ENCODE results near the gene PPP1CB. TPM values are rescaled to one million over a fixed set of nuclear protein-coding genes. Genes with fewer than 3 reads are reported as not detected.
"Not testable (repeated sequence)": the region's sequence is repeated elsewhere in the genome, so short reads cannot be mapped to it uniquely, and the experiment has no call there.

PPP1CB gene
- total RNA-seq, 2 experiments from 2014 or later, result 229 to 232 TPM

GRCh38 chr2:28780496-28780895, 28.9 kb downstream of the PPP1CB start:
- no peaks in the 10 kb centered on the region for H3K9me3 Mint-ChIP-seq
- no peak overlapping the region for H3K27ac Mint-ChIP-seq
- H3K27me3 Mint-ChIP-seq, result no peaks in the 10 kb centered on the region
- H3K4me3 Mint-ChIP-seq, result no peak overlapping the region
- no peak for DNase-seq
- H3K4me1 Mint-ChIP-seq, result peaks cover 18% of the 10 kb centered on the region
- H3K36me3 Mint-ChIP-seq, result peaks cover 23% of the 10 kb centered on the region

- H3K36me3 Mint-ChIP-seq, result peaks cover 19% of the 10 kb centered on the region
- H3K27ac Mint-ChIP-seq, result no peak overlapping the region
Measured at GRCh38 chr2:28782423-28782822, 30.8 kb downstream of the PPP1CB start.

GRCh38 chr2:28784570-28784969, 32.9 kb downstream of the PPP1CB start:
- peaks cover 25% of the 10 kb centered on the region for H3K36me3 Mint-ChIP-seq
- not testable (repeated sequence) for H3K4me3 Mint-ChIP-seq, H3K9me3 Mint-ChIP-seq, H3K4me1 Mint-ChIP-seq, H3K27me3 Mint-ChIP-seq, H3K27ac Mint-ChIP-seq, DNase-seq

More at GRCh38 chr2:28782423-28782822, 30.8 kb downstream of the PPP1CB start:
- H3K4me1 Mint-ChIP-seq, result peaks cover 12% of the 10 kb centered on the region
- no peak for DNase-seq
- no peak overlapping the region for H3K4me3 Mint-ChIP-seq
- no peaks in the 10 kb centered on the region for H3K9me3 Mint-ChIP-seq
- no peaks in the 10 kb centered on the region for H3K27me3 Mint-ChIP-seq

- Mint-ChIP-seq H3K4me3 (no peak overlapping the region), H3K36me3 (peaks cover 52% of the 10 kb centered on the region), H3K27ac (no peak overlapping the region), H3K4me1 (peaks cover 22% of the 10 kb centered on the region), H3K27me3 (no peaks in the 10 kb centered on the region), H3K9me3 (peaks cover 15% of the 10 kb centered on the region)
- no peak for DNase-seq
Measured at GRCh38 chr2:28796620-28797019, 45.0 kb downstream of the PPP1CB start.

- Mint-ChIP-seq H3K9me3 (peaks cover 2% of the 10 kb centered on the region), H3K36me3 (peaks cover 34% of the 10 kb centered on the region), H3K4me1 (peaks cover 14% of the 10 kb centered on the region), H3K27me3 (no peaks in the 10 kb centered on the region), H3K4me3 (no peak overlapping the region), H3K27ac (no peak overlapping the region)
- no peak for DNase-seq
Measured at GRCh38 chr2:28801726-28802125, 50.1 kb downstream of the PPP1CB start.

GRCh38 chr2:28802975-28803429, 51.4 kb downstream of the PPP1CB start:
- H3K36me3 Mint-ChIP-seq, result peaks cover 24% of the 10 kb centered on the region
- H3K27me3 Mint-ChIP-seq, result no peaks in the 10 kb centered on the region
- H3K4me3 Mint-ChIP-seq, result no peak overlapping the region
- H3K27ac Mint-ChIP-seq, result peak overlapping the region; percentile 25
- H3K4me1 Mint-ChIP-seq, result peaks cover 3% of the 10 kb centered on the region
- H3K9me3 Mint-ChIP-seq, result peaks cover 2% of the 10 kb centered on the region
- DNase-seq, result no peak

GRCh38 chr2:28809927-28810326, 58.3 kb downstream of the PPP1CB start:
- Mint-ChIP-seq H3K27me3 (peaks cover 7% of the 10 kb centered on the region), H3K9me3 (peaks cover 3% of the 10 kb centered on the region)

GRCh38 chr2:28810384-28811285, 59.0 kb downstream of the PPP1CB start, which contains the start of gene SPDYA:
Gene SPDYA, plus strand, starts transcription at chr2:28810834. Its CDS starts 5,181 bp downstream, at chr2:28816015.
- H3K27me3 Mint-ChIP-seq, result peaks cover 7% of the 10 kb centered on the region
- peak within 1 kb of the TSS; percentile 48 for H3K27ac Mint-ChIP-seq
- DNase-seq, result peak; percentile 85
- peak within 1 kb of the TSS; percentile 69 for H3K4me3 Mint-ChIP-seq
- H3K9me3 Mint-ChIP-seq, result peaks cover 3% of the 10 kb centered on the region
- peaks cover 11% of the 10 kb centered on the region for H3K4me1 Mint-ChIP-seq
- H3K36me3 Mint-ChIP-seq, result peaks cover 11% of the 10 kb centered on the region

More at GRCh38 chr2:28809927-28810326, 58.3 kb downstream of the PPP1CB start:
- peak overlapping the region; percentile 69 for H3K4me3 Mint-ChIP-seq
- H3K4me1 Mint-ChIP-seq, result peaks cover 11% of the 10 kb centered on the region
- no peak for DNase-seq
- H3K27ac Mint-ChIP-seq, result peak overlapping the region; percentile 48
- H3K36me3 Mint-ChIP-seq, result peaks cover 12% of the 10 kb centered on the region

- Mint-ChIP-seq H3K27me3 (no peaks in the 10 kb centered on the region), H3K27ac (no peak overlapping the region), H3K4me3 (no peak overlapping the region), H3K36me3 (no peaks in the 10 kb centered on the region), H3K4me1 (peaks cover 6% of the 10 kb centered on the region), H3K9me3 (no peaks in the 10 kb centered on the region)
- DNase-seq, result no peak
Measured at GRCh38 chr2:28818053-28818452, 66.4 kb downstream of the PPP1CB start.

- no peak overlapping the region for H3K27ac Mint-ChIP-seq
- H3K36me3 Mint-ChIP-seq, result no peaks in the 10 kb centered on the region
- no peak overlapping the region for H3K4me3 Mint-ChIP-seq
- no peaks in the 10 kb centered on the region for H3K27me3 Mint-ChIP-seq
- peak; percentile 36 for DNase-seq
- H3K9me3 Mint-ChIP-seq, result no peaks in the 10 kb centered on the region
- H3K4me1 Mint-ChIP-seq, result peaks cover 6% of the 10 kb centered on the region
Measured at GRCh38 chr2:28821295-28821958, 69.8 kb downstream of the PPP1CB start.

- Mint-ChIP-seq H3K27me3 (no peaks in the 10 kb centered on the region), H3K36me3 (no peaks in the 10 kb centered on the region), H3K4me1 (peaks cover 6% of the 10 kb centered on the region), H3K27ac (no peak overlapping the region), H3K9me3 (no peaks in the 10 kb centered on the region), H3K4me3 (no peak overlapping the region)
- no peak for DNase-seq
Measured at GRCh38 chr2:28822036-28822435, 70.4 kb downstream of the PPP1CB start.

- no peak for DNase-seq
- Mint-ChIP-seq H3K4me1 (peaks cover 9% of the 10 kb centered on the region), H3K36me3 (no peaks in the 10 kb centered on the region), H3K27me3 (no peaks in the 10 kb centered on the region), H3K27ac (no peak overlapping the region), H3K4me3 (no peak overlapping the region), H3K9me3 (no peaks in the 10 kb centered on the region)
Measured at GRCh38 chr2:28824207-28824606, 72.6 kb downstream of the PPP1CB start.

GRCh38 chr2:28824870-28825269, 73.2 kb downstream of the PPP1CB start:
- Mint-ChIP-seq H3K27me3 (no peaks in the 10 kb centered on the region), H3K4me3 (no peak overlapping the region), H3K4me1 (peaks cover 9% of the 10 kb centered on the region), H3K9me3 (no peaks in the 10 kb centered on the region), H3K36me3 (no peaks in the 10 kb centered on the region), H3K27ac (no peak overlapping the region)
- DNase-seq, result no peak

GRCh38 chr2:28828382-28828781, 76.8 kb downstream of the PPP1CB start:
- Mint-ChIP-seq H3K9me3 (no peaks in the 10 kb centered on the region), H3K27ac (peak overlapping the region; percentile 22), H3K27me3 (no peaks in the 10 kb centered on the region), H3K4me3 (no peak overlapping the region), H3K36me3 (no peaks in the 10 kb centered on the region), H3K4me1 (peaks cover 7% of the 10 kb centered on the region)
- no peak for DNase-seq

- no peaks in the 10 kb centered on the region for H3K27me3 Mint-ChIP-seq
Measured at GRCh38 chr2:28833740-28834470, 82.3 kb downstream of the PPP1CB start.

More at GRCh38 chr2:28833740-28834470, 82.3 kb downstream of the PPP1CB start:
- Mint-ChIP-seq H3K4me3 (no peak overlapping the region), H3K9me3 (no peaks in the 10 kb centered on the region), H3K4me1 (no peaks in the 10 kb centered on the region), H3K36me3 (no peaks in the 10 kb centered on the region), H3K27ac (no peak overlapping the region)
- DNase-seq, result no peak
